AG10803 (cell line): ENCODE measurements around the gene OSTM1.

ENCODE experiments used
- DNase-seq: peaks from one replicate; pipeline ENCODE4 v3.0.0; 2010; ENCODE audit warnings: low read depth
- H3K4me3 ChIP-seq: 2 replicates; pipeline ENCODE4 v1.5.1; 2011; ENCODE audit warnings: mild to moderate bottlenecking, low read length, control low read depth
- CTCF ChIP-seq: conservative IDR thresholded peaks from 2 replicates; pipeline ENCODE4 v1.5.1; 2011; ENCODE audit warnings: mild to moderate bottlenecking, low read length, control low read depth, inconsistent platforms

OSTM1 gene

GRCh38 chr6:108039681-108040080, 34.9 kb downstream of the OSTM1 start:
- DNase-seq: no peak
- TF ChIP-seq CTCF: no peak

GRCh38 chr6:108036884-108037283, 37.7 kb downstream of the OSTM1 start:
- H3K4me3 ChIP-seq: no peak overlapping the region
- no peak for DNase-seq
- TF ChIP-seq CTCF: no peak

More at GRCh38 chr6:108039681-108040080, 34.9 kb downstream of the OSTM1 start:
- no peak overlapping the region for H3K4me3 ChIP-seq

- no peak for TF ChIP-seq CTCF
- DNase-seq: no peak
- H3K4me3 ChIP-seq: no peak overlapping the region
Measured at GRCh38 chr6:108031968-108032367, 42.6 kb downstream of the OSTM1 start.

GRCh38 chr6:108030211-108030610, 44.3 kb downstream of the OSTM1 start:
- DNase-seq: no peak
- no peak overlapping the region for H3K4me3 ChIP-seq
- TF ChIP-seq CTCF: no peak

GRCh38 chr6:108029226-108029921, 45.2 kb downstream of the OSTM1 start:
- no peak for DNase-seq
- no peak overlapping the region for H3K4me3 ChIP-seq
- TF ChIP-seq CTCF: no peak

- peak; percentile 4 for DNase-seq
- no peak overlapping the region for H3K4me3 ChIP-seq
- TF ChIP-seq CTCF: no peak
Measured at GRCh38 chr6:108027594-108027993, 46.9 kb downstream of the OSTM1 start.

- no peak for TF ChIP-seq CTCF
- peak; percentile 12 for DNase-seq
- H3K4me3 ChIP-seq: no peak overlapping the region
Measured at GRCh38 chr6:108027056-108027455, 47.5 kb downstream of the OSTM1 start.
